PC-3 (cell line): ENCODE results near the gene EVPL. TPM values are rescaled to one million over a fixed set of nuclear protein-coding genes. Genes with fewer than 3 reads are reported as not detected.

Source experiments
- ATAC-seq: fragments of 200-7000 bp; cut with Tn5 transposase; 2 replicates; pipeline ENCODE4 v1.9.1; 2020; ENCODE audit warnings: mild to moderate bottlenecking, moderate library complexity
- BruUV-seq: library from RNA; stranded (reverse); fragments of 400-500 nt; replicated peaks from 2 replicates; lab custom pipeline; 2021; lab: Mats Ljungman, UMichigan
- CTCF ChIA-PET: fragments of 300-600 bp; sonication (Branson Sonifier 250); formaldehyde crosslinking; loops from one replicate; lab custom pipeline; 2022; ENCODE audit warnings: antibody characterized with exemption; lab: Charles Lee
- POLR2A ChIA-PET: fragments of 300-600 bp; sonication (Branson Sonifier 250); formaldehyde crosslinking; loops from one replicate; lab custom pipeline; 2022; ENCODE audit warnings: antibody characterized with exemption; ENCODE audit not compliant: unreplicated experiment; lab: Charles Lee
- DNase-seq: peaks from one replicate; pipeline ENCODE4 v3.0.0-alpha.2; 2015
- H2AFZ ChIP-seq: fragments of 300-600 bp; sonication (generic); 2 replicates; pipeline ENCODE4 v1.6.0; 2016; ENCODE audit warnings: antibody characterized with exemption, low read length
- H3F3A ChIP-seq: fragments of 300-600 bp; sonication (generic); one replicate; pipeline ENCODE4 v1.6.0; 2017; ENCODE audit warnings: antibody characterized with exemption, low read length, control low read depth, mild to moderate bottlenecking; ENCODE audit not compliant: unreplicated experiment
- H3K27ac ChIP-seq: fragments of 300-600 bp; sonication (generic); 2 replicates; pipeline ENCODE4 v1.5.1; 2016; ENCODE audit warnings: mild to moderate bottlenecking, low read length
- H3K27me3 ChIP-seq: fragments of 300-600 bp; sonication (generic); 2 replicates; pipeline ENCODE4 v1.6.1; 2016; ENCODE audit warnings: low read length, mixed read lengths
- H3K36me3 ChIP-seq: fragments of 300-600 bp; sonication (generic); 2 replicates; pipeline ENCODE4 v1.6.1; 2016; ENCODE audit warnings: low read depth, mixed run types, low read length, mixed read lengths
- H3K4me1 ChIP-seq: fragments of 300-600 bp; sonication (generic); 2 replicates; pipeline ENCODE4 v1.5.1; 2016; ENCODE audit warnings: low read length; ENCODE audit not compliant: insufficient read depth
- H3K4me2 ChIP-seq: fragments of 300-600 bp; sonication (generic); 2 replicates; pipeline ENCODE4 v1.6.0; 2016; ENCODE audit warnings: low read length
- H3K4me3 ChIP-seq: fragments of 300-600 bp; sonication (generic); 2 replicates; pipeline ENCODE4 v1.5.1; 2016; ENCODE audit warnings: mild to moderate bottlenecking, low read length, mixed read lengths
- H3K79me2 ChIP-seq: fragments of 300-600 bp; sonication (generic); 2 replicates; pipeline ENCODE4 v1.6.1; 2017; ENCODE audit warnings: low read length, mixed read lengths
- H3K9ac ChIP-seq: fragments of 300-600 bp; sonication (generic); 2 replicates; pipeline ENCODE4 v1.6.0; 2016; ENCODE audit warnings: mild to moderate bottlenecking, low read length
- H3K9me2 ChIP-seq: fragments of 300-600 bp; sonication (generic); replicated peaks from 2 replicates; pipeline ENCODE4 v1.6.1; 2016; ENCODE audit warnings: mixed run types, low read length, mixed read lengths
- H3K9me3 ChIP-seq: fragments of 300-600 bp; sonication (generic); 2 replicates; pipeline ENCODE4 v1.6.1; 2016; ENCODE audit warnings: low read length, mixed read lengths
- H4K20me1 ChIP-seq: fragments of 300-600 bp; sonication (generic); 2 replicates; pipeline ENCODE4 v1.6.1; 2016; ENCODE audit warnings: low read length, mixed read lengths
- CTCF ChIP-seq: fragments of 300-600 bp; sonication (generic); conservative IDR thresholded peaks from 2 replicates; pipeline ENCODE4 v1.5.1; 2017; ENCODE audit warnings: antibody characterized with exemption, low read depth, mild to moderate bottlenecking, low read length
- EZH2 ChIP-seq: fragments of 300-600 bp; sonication (generic); IDR thresholded peaks from one replicate; pipeline ENCODE4 v1.6.1; 2017; ENCODE audit warnings: antibody characterized with exemption, mild to moderate bottlenecking, low read length; ENCODE audit not compliant: unreplicated experiment
- EZH2phosphoT487 ChIP-seq: fragments of 300-600 bp; sonication (generic); IDR thresholded peaks from 2 replicates; pipeline ENCODE4 v1.6.1; 2018; ENCODE audit warnings: mild to moderate bottlenecking, antibody characterized with exemption, low read length, borderline replicate concordance
- intact Hi-C: fragments of 100-400 bp; cut with micrococcal nuclease; formaldehyde crosslinking; loops from 2 replicates; pipeline ENCODE4 v1.9.0; 2023
- total RNA-seq: library from RNA; depleted of rRNA; stranded (reverse); fragments of >200 nt; gene quantifications from 2 replicates; pipeline ENCODE4 v1.2.3, GENCODE V29; 2014; rRNA removed

Gene EVPL
- total RNA-seq, 1 experiment from 2014 or later = 38.8 TPM

DNA sequence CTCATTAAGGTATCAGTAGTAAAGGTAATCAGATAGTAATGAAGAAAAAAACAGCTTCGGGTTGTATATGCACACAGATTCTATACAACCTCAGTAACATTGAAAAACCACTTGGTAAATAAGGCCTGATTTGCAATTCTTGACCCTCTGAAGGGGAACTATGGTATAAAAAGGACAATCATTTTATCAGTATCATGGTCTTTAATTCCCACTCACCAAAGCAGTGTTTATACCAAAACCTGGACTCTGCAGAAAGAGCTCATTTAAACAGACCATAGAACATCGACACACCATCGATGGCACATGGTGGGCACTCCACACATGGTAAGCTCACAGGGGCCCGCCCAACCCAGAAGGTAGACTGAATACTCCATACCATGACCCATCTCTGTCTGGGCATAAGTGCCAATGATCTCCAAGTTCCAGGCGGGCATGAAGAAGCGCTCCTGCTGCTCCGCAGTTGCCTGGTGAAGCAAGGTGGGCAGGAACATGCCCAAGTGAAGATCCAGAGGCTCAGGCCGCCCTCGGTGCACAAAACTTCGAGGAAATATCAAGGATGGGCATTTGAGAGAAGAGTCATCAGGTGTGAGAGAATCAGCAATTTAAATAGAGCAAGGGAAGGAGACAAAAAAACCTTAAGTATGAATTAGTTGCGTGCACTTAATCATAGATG, 67.1 kb downstream of the EVPL start:
- Histone ChIP-seq H3K4me3 (no peak overlapping the region), H4K20me1 (no peaks in the 10 kb centered on the region), H3K9me2 (no peaks in the 10 kb centered on the region), H3K9me3 (no peaks in the 10 kb centered on the region), H3K9ac (peak overlapping the region; percentile 24; the same call in 1 of the 2 replicates), H2AFZ (no peak overlapping the region), H3K4me1 (peaks cover 21% of the 10 kb centered on the region), H3K36me3 (peaks cover 22% of the 10 kb centered on the region), H3F3A (peaks cover 7% of the 10 kb centered on the region), H3K4me2 (peak overlapping the region; percentile 75), H3K27ac (peak overlapping the region; percentile 78), H3K79me2 (peaks cover 46% of the 10 kb centered on the region), H3K27me3 (no peaks in the 10 kb centered on the region)
- POLR2A ChIA-PET = interaction anchor here (0.7 kb wide), 1 partner anchor 10 kb away, joined by 3 read pairs; no protein-coding TSS in a partner anchor
- no peak for DNase-seq
- no TSS peak for BruUV-seq
- CTCF ChIA-PET = interaction anchor here (0.9 kb wide), 2 partner anchors 19 to 82 kb away, joined by 4 read pairs; partner anchors contain the start of gene FBF1
- peak; percentile 59 for ATAC-seq
- intact Hi-C loops = loop anchor here (2.0 kb wide), 2 partner anchors 19 kb away; partner anchors contain the start of genes ACOX1, FBF1 and TEN1
- TF ChIP-seq CTCF = no peak
- TF ChIP-seq EZH2 = no peak
- TF ChIP-seq EZH2phosphoT487 = no peak

DNA sequence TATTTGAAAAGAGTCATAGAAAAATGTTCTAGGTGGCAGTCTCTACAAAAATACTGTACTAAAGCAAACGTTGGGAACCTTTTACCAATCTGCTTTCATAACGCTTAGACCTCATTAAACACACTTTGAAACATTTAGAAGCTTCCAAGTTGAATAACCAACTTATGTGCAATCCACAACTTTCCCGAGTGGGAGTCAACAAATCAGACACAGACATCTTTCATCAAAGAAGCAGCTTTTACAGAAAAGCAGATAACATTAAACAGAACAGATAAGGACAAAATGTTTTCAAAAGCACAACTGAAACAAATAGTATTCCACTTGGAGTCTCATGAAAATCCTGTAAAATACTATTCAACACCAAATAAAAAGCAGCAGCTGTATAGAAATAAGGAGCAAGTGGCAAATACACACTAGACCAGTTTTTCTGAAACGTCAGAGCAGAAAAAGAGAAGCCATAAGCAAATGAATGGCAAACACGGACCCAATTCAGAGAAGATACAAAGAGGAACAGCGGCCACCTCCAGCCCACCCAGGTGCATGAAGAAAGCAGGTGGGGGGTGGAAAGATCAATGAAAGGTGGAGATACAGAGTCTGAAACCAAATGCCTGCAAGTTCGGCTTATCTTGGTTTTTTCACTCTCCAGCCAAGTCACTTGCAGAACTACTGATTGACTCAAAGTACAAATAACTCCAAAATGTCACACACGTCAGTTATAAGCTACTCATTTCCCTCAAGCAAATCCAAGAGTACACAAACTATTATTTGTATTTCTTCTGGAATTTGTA, 67.9 kb downstream of the EVPL start:
- DNase-seq (peak; percentile 79), ATAC-seq (peak; percentile 94)
- H3K9me3 ChIP-seq = no peaks in the 10 kb centered on the region
- H3K27ac ChIP-seq = peak overlapping the region; percentile 78
- H3F3A ChIP-seq = peaks cover 7% of the 10 kb centered on the region
- peaks cover 22% of the 10 kb centered on the region for H3K36me3 ChIP-seq
- peak overlapping the region; percentile 11 for H3K9ac ChIP-seq
- no peak for TF ChIP-seq EZH2
- TF ChIP-seq CTCF = no peak
- TF ChIP-seq EZH2phosphoT487 = no peak
- H3K9me2 ChIP-seq = no peaks in the 10 kb centered on the region
- no peaks in the 10 kb centered on the region for H3K27me3 ChIP-seq
- no peaks in the 10 kb centered on the region for H4K20me1 ChIP-seq
- H3K4me2 ChIP-seq = peak overlapping the region; percentile 75
- H3K79me2 ChIP-seq = peaks cover 39% of the 10 kb centered on the region
- peak overlapping the region; percentile 36; the same call in 1 of the 2 replicates for H3K4me3 ChIP-seq
- peaks cover 21% of the 10 kb centered on the region for H3K4me1 ChIP-seq
- BruUV-seq = no TSS peak
- intact Hi-C loops = loop anchor here (2.0 kb wide), 2 partner anchors 18 to 20 kb away; partner anchors contain the start of genes ACOX1, FBF1 and TEN1
- ChIA-PET CTCF (interaction anchor here (0.9 kb wide), 2 partner anchors 18 to 82 kb away, joined by 4 read pairs; partner anchors contain the start of gene FBF1), POLR2A (interaction anchor here (0.7 kb wide), 1 partner anchor 9 kb away, joined by 3 read pairs; no protein-coding TSS in a partner anchor)
- peak overlapping the region; percentile 12; the same call in 1 of the 2 replicates for H2AFZ ChIP-seq

Other genes starting within 250 kb of the EVPL start
- 21.8 and 22.9 TPM in 2 replicates for gene UNK, start 242.5 kb downstream of the EVPL start, total RNA-seq
- 43.9 and 53.8 TPM in 2 replicates for gene UNC13D, start 182.9 kb downstream of the EVPL start, total RNA-seq
- 49.7 and 51.8 TPM in 2 replicates for gene WBP2, start 172.0 kb downstream of the EVPL start, total RNA-seq
- gene TRIM47, start 148.7 kb downstream of the EVPL start, total RNA-seq = 73.7 and 109 TPM in 2 replicates
- 32.3 and 48.9 TPM in 2 replicates for gene TRIM65, start 130.4 kb downstream of the EVPL start, total RNA-seq
- gene MRPL38, start 122.4 kb downstream of the EVPL start, total RNA-seq = 74.5 and 124 TPM in 2 replicates
- 35.3 and 39.2 TPM in 2 replicates for gene FBF1, start 86.3 kb downstream of the EVPL start, total RNA-seq
- 63.2 and 74.9 TPM in 2 replicates for gene ACOX1, start 48.1 kb downstream of the EVPL start, total RNA-seq
- 58.3 and 62.4 TPM in 2 replicates for gene TEN1, start 48.1 kb downstream of the EVPL start, total RNA-seq
- gene CDK3, start 26.5 kb downstream of the EVPL start, total RNA-seq = 4.3 and 8.5 TPM in 2 replicates
- gene SRP68, start 45.2 kb upstream of the EVPL start, total RNA-seq = 60.8 and 71.4 TPM in 2 replicates
- gene GALR2, start 47.5 kb upstream of the EVPL start, total RNA-seq = 0.69 and 2.2 TPM in 2 replicates
- gene ZACN, start 51.9 kb upstream of the EVPL start, total RNA-seq = 0.11 TPM in 1 of 2 replicates, not detected in the other
- gene EXOC7, start 76.5 kb upstream of the EVPL start, total RNA-seq = 153 and 173 TPM in 2 replicates
- gene FOXJ1, start 113.9 kb upstream of the EVPL start, total RNA-seq = 0.26 and 0.69 TPM in 2 replicates
- gene RNF157, start 213.2 kb upstream of the EVPL start, total RNA-seq = 7.3 and 7.4 TPM in 2 replicates
- gene UBALD2, start 238.0 kb upstream of the EVPL start, total RNA-seq = 59.5 and 63.5 TPM in 2 replicates